ENCODE results near the gene DENND5B. TPM values are rescaled to one million over a fixed set of nuclear protein-coding genes. Genes with fewer than 3 reads are reported as not detected.

Gene DENND5B
- polyA plus RNA-seq, 2 of the 4 experiments (the other 2 are of a cell fraction): 15.5 to 55.2 TPM

DNA sequence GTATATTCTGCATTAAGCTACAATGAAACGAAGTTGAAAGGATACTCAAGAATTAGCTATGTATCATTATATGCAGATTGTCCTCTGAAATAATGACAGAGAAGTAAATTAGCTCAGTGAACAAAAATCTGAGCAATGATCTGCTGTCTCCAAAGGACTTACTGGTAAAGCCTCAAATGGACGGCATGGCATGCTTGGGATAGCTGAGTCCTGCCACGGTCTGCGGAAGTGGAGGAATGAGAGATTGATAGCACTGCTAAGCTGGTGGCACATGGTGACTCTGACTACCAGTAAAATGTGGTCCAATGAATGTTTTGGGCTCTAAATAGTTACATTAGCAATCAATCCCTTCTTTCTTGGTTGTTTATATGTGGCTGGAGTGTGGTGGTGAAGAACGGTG lies 3.7 kb upstream of the DENND5B start:
- ATAC-seq (no peak), DNase-seq (ENCODE audit: low read depth in 1 of 2, low spot score in 1 of 2) (peak in 1 of 2 experiments; percentile 23), FAIRE-seq (no peak)
- Histone ChIP-seq H3K4me1 (peaks cover 8% of the 10 kb centered on the region; the same call in 1 of the 3 replicates), H3K27ac (no peak overlapping the region), H3K9me3 (no peaks in the 10 kb centered on the region), H3K4me3 (no peak overlapping the region), H3K4me2 (no peak overlapping the region)
- ChIA-PET CTCF (interaction anchor here (0.5 to 2.4 kb wide), 4 partner anchors 10 to 195 kb away, joined by 4 to 8 read pairs (median 6); no protein-coding TSS in a partner anchor), POLR2A (no interaction called here)
- TF ChIP-seq HOXB13 (CRISPR knock-in tag; IDR thresholded peaks at IDR 0.05; ENCODE audit: low read depth) (no peak), SMC3 (IDR thresholded peaks at IDR 0.05) (no peak), PHF8 (IDR thresholded peaks at IDR 0.05; ENCODE audit: borderline replicate concordance, low read depth) (no peak), CHD4 (IDR thresholded peaks at IDR 0.05; ENCODE audit: borderline replicate concordance) (no peak), RARB (CRISPR knock-in tag; IDR thresholded peaks at IDR 0.05) (no peak), RCOR1 (IDR thresholded peaks at IDR 0.05; ENCODE audit: low read depth, low read length) (no peak), NR3C1 (IDR thresholded peaks at IDR 0.05) (no peak), KDM5A (IDR thresholded peaks at IDR 0.05) (no peak), NFE2L2 (conservative IDR thresholded peaks at IDR 0.05; ENCODE audit: low read length) (no peak), JUNB (IDR thresholded peaks at IDR 0.05) (no peak), RFX5 (IDR thresholded peaks at IDR 0.05) (no peak), TFCP2L1 (CRISPR knock-in tag; IDR thresholded peaks at IDR 0.05) (no peak), ZFP36 (IDR thresholded peaks at IDR 0.05; ENCODE audit: borderline replicate concordance, partially characterized antibody) (no peak), RAD21 (conservative IDR thresholded peaks at IDR 0.05 in 1 of 2, IDR thresholded peaks at IDR 0.05 in 1 of 2) (no peak), KDM1A (IDR thresholded peaks at IDR 0.05; ENCODE audit: low read depth) (no peak), HEYL (CRISPR knock-in tag; IDR thresholded peaks at IDR 0.05) (no peak), GATA3 (IDR thresholded peaks at IDR 0.05; ENCODE audit: borderline replicate concordance) (no peak)
- TF ChIP-seq, protein P1, sequence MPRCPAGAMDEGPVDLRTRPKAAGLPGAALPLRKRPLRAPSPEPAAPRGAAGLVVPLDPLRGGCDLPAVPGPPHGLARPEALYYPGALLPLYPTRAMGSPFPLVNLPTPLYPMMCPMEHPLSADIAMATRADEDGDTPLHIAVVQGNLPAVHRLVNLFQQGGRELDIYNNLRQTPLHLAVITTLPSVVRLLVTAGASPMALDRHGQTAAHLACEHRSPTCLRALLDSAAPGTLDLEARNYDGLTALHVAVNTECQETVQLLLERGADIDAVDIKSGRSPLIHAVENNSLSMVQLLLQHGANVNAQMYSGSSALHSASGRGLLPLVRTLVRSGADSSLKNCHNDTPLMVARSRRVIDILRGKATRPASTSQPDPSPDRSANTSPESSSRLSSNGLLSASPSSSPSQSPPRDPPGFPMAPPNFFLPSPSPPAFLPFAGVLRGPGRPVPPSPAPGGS (IDR thresholded peaks at IDR 0.05): no peak
- TF ChIP-seq, protein P2, sequence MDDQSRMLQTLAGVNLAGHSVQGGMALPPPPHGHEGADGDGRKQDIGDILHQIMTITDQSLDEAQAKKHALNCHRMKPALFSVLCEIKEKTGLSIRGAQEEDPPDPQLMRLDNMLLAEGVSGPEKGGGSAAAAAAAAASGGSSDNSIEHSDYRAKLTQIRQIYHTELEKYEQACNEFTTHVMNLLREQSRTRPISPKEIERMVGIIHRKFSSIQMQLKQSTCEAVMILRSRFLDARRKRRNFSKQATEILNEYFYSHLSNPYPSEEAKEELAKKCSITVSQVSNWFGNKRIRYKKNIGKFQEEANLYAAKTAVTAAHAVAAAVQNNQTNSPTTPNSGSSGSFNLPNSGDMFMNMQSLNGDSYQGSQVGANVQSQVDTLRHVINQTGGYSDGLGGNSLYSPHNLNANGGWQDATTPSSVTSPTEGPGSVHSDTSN (IDR thresholded peaks at IDR 0.05): no peak
- TF ChIP-seq, protein P3, sequence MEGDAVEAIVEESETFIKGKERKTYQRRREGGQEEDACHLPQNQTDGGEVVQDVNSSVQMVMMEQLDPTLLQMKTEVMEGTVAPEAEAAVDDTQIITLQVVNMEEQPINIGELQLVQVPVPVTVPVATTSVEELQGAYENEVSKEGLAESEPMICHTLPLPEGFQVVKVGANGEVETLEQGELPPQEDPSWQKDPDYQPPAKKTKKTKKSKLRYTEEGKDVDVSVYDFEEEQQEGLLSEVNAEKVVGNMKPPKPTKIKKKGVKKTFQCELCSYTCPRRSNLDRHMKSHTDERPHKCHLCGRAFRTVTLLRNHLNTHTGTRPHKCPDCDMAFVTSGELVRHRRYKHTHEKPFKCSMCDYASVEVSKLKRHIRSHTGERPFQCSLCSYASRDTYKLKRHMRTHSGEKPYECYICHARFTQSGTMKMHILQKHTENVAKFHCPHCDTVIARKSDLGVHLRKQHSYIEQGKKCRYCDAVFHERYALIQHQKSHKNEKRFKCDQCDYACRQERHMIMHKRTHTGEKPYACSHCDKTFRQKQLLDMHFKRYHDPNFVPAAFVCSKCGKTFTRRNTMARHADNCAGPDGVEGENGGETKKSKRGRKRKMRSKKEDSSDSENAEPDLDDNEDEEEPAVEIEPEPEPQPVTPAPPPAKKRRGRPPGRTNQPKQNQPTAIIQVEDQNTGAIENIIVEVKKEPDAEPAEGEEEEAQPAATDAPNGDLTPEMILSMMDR (IDR thresholded peaks at IDR 0.05): no peak
- 78% methylated on average over 5 of the region's 5 CpGs for WGBS (ENCODE audit: missing lambda C conversion rate)

DNA sequence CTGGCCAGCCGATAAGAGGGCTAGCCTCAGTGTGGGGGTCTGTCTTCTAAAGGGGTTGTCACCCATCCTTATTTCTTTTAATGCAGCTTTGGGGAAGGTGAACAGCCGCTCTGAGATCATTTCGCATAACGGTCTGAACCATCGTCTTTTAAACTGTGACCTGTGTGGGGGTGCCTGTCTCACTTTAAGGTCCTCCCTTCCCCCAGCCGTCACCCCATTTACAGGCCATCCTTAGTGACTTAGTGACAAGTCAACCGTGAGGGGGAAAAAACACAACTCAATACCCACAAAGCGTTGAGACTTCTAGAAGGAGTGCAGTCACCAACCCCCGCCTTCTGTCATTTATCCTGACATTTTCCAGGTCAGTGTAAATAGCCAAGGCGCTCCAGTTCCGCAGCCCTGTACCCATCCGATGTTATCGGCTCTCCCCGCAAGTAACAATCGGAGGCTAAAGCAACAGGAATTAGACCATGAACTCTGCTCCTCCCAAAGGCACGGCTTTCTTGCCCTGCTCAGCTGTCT lies 505 bp upstream of the DENND5B start:
- CTCF ChIA-PET: interaction anchor here (0.6 to 3.4 kb wide), 5 partner anchors 19 to 188 kb away, joined by 3 to 21 read pairs (median 3); no protein-coding TSS in a partner anchor
- peak overlapping the region; percentile 85 for H3K4me2 ChIP-seq
- peaks cover 23% of the 10 kb centered on the region; the same call in 2 of the 3 replicates for H3K4me1 ChIP-seq
- peak; percentile 29 to 55 for DNase-seq (ENCODE audit: low read depth in 1 of 2, low spot score in 1 of 2)
- TF ChIP-seq, protein P2 (IDR thresholded peaks at IDR 0.05): no peak
- TF ChIP-seq, protein P4, sequence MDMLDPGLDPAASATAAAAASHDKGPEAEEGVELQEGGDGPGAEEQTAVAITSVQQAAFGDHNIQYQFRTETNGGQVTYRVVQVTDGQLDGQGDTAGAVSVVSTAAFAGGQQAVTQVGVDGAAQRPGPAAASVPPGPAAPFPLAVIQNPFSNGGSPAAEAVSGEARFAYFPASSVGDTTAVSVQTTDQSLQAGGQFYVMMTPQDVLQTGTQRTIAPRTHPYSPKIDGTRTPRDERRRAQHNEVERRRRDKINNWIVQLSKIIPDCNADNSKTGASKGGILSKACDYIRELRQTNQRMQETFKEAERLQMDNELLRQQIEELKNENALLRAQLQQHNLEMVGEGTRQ (IDR thresholded peaks at IDR 0.05): no peak
- TF ChIP-seq RARB (CRISPR knock-in tag; IDR thresholded peaks at IDR 0.05) (no peak), GATA3 (IDR thresholded peaks at IDR 0.05; ENCODE audit: borderline replicate concordance) (peak; percentile 10; the same call in 1 of the 2 replicates)
- no peak for FAIRE-seq
- peak overlapping the region; percentile 60 for H3K4me3 ChIP-seq
- H3K9me3 ChIP-seq: no peaks in the 10 kb centered on the region
- WGBS (ENCODE audit: missing lambda C conversion rate): 5% methylated on average over 15 of the region's 16 CpGs
- H3K27ac ChIP-seq: peak overlapping the region; percentile 86 to 97
- ATAC-seq: peak; percentile 11 to 23
- POLR2A ChIA-PET: interaction anchor here (1.9 to 3.6 kb wide), 3 partner anchors 13 to 95 kb away, joined by 6 to 44 read pairs (median 9); no protein-coding TSS in a partner anchor

All from A549 (cell line).